Fibroblast of skin of right biceps (primary cell): Measurements from ENCODE around the gene DDX20.

Source experiments
- DNase-seq: peaks from one replicate; pipeline ENCODE4 v3.0.0-alpha.2; 2013

Gene DDX20, protein sequence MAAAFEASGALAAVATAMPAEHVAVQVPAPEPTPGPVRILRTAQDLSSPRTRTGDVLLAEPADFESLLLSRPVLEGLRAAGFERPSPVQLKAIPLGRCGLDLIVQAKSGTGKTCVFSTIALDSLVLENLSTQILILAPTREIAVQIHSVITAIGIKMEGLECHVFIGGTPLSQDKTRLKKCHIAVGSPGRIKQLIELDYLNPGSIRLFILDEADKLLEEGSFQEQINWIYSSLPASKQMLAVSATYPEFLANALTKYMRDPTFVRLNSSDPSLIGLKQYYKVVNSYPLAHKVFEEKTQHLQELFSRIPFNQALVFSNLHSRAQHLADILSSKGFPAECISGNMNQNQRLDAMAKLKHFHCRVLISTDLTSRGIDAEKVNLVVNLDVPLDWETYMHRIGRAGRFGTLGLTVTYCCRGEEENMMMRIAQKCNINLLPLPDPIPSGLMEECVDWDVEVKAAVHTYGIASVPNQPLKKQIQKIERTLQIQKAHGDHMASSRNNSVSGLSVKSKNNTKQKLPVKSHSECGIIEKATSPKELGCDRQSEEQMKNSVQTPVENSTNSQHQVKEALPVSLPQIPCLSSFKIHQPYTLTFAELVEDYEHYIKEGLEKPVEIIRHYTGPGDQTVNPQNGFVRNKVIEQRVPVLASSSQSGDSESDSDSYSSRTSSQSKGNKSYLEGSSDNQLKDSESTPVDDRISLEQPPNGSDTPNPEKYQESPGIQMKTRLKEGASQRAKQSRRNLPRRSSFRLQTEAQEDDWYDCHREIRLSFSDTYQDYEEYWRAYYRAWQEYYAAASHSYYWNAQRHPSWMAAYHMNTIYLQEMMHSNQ

DNA sequence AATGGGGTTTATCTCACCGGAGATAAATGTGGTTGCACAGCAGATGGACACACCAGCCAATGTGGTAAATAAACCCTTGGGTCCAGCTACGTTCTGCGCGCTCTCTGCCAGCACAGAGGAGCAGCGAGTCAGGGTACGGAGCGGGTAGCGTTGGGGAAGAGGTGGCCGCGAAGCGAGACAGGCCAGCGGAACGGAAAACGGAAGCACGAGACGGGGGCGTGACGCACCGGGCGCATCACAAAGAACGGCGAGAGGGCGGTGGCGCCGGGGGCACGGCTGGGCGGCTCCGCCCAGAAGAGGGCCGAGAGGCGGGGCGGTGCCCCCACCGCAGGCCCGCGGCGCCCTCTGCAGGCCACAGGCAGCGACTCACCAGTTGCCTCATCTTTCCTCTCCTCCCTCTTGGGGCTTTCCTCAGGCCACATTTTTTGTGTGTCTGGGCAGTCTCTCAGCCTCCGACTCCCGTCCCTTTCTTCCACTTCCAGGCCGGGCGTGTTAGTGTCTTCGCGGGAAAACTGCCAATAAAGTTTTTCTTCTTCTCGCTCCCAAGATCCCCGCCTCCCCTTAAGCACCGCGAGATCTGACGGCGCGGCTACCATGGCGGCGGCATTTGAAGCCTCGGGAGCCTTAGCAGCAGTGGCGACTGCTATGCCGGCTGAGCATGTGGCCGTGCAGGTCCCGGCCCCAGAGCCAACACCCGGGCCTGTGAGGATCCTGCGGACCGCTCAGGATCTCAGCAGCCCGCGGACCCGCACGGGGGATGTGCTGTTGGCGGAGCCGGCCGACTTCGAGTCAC lies at the start of gene DDX20:
Gene DDX20 (plus strand): TSS at position 571 of the 793 bp plus-strand sequence. CDS start 24 bp downstream, at position 595.
- DNase-seq: peak; percentile 98

- no peak for DNase-seq
Observed at GRCh38 chr1:111706921-111707320, 48.8 kb upstream of the DDX20 start.

DNA sequence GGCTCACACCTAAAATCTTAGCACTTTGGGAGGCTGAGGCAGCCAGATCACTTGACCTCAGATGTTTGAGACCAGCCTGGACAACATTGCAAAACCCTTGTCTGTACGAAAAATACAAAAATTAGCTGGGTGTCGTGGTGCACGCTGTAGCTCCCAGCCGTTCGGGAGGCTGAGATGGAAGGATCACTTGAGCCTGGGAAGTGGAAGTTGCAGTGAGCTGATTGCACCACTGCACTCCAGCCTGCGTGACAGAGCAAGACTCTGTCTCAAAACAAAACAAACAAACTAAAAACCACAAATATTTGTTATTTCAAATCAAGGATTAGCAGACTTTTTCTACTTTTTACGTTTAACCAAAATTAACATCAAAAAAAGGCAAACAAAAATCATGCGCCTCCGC lies 47.8 kb upstream of the DDX20 start:
- no peak for DNase-seq

- DNase-seq: no peak
Observed at GRCh38 chr1:111709986-111710385, 45.7 kb upstream of the DDX20 start.

DNA sequence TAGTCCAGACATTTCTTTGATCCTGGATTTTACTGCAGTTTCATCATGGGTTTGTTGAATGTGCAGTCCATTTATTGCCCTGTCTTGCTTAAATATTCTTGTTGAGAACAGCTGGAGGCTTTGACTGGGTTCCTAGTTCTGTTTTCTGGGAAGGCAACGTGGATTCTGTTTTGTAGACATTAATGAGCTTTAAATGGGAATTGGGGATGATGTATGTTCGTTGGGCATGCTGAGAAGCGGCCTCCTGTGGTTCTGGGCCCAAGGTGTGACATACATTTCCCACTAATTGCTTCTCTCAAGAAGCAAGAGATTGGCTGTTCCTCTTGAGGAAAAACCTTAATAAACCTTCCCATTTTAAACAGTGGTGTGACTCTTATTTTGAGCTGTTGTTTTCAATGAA lies 39.4 kb upstream of the DDX20 start:
- DNase-seq: no peak

- no peak for DNase-seq
Observed at GRCh38 chr1:111717450-111717849, 38.3 kb upstream of the DDX20 start.

GRCh38 chr1:111719135-111719534 lies 36.6 kb upstream of the DDX20 start:
- no peak for DNase-seq

DNA sequence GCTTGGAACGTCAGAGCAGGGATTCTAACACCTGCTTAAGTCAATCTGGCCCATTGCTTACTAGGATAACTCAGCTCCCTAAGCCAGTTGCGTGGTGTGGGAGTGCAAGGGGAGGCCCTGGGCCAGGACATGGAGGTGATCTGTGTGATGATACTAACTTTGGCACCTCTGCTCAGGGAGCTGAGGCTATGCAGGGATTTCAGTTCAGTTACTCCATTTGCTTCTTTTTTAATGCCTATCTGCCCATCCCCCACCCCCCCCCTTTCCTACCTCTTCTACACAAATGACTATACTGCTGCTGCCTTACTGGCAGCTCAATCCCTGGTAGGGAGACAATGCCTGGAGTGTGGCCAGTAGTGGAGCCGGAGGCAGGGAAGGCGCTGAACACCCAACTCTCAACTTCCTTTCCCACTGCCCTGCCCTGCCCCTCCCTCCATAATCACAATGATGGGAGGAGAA lies 36.0 kb upstream of the DDX20 start:
- no peak for DNase-seq

- DNase-seq: no peak
Observed at GRCh38 chr1:111720274-111720976, 35.3 kb upstream of the DDX20 start.

GRCh38 chr1:111720977-111721786 lies 34.5 kb upstream of the DDX20 start:
- DNase-seq: no peak

- no peak for DNase-seq
Observed at GRCh38 chr1:111723091-111723806, 32.5 kb upstream of the DDX20 start.

GRCh38 chr1:111723871-111724270 lies 31.8 kb upstream of the DDX20 start:
- no peak for DNase-seq

DNA sequence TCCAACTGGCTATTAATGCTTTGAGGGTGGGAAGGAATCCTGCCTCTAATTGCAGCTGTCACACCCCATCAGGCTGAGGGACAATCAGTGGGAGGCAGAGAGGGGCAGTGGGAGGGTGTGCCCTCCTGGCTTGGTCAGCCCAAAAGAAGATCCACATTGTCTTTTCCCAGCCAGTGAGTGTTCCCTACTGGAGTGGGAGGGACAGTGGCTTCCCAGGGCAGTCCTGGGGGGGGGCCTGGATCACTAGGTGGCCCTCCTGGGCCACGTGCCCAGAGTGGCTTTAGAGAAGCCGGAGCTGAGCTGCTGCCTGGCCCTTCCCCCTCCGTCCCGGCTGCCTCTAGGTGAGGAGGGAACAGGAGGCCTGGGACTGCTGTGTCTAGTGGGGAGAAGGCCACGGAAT lies 30.5 kb upstream of the DDX20 start:
- no peak for DNase-seq

DNA sequence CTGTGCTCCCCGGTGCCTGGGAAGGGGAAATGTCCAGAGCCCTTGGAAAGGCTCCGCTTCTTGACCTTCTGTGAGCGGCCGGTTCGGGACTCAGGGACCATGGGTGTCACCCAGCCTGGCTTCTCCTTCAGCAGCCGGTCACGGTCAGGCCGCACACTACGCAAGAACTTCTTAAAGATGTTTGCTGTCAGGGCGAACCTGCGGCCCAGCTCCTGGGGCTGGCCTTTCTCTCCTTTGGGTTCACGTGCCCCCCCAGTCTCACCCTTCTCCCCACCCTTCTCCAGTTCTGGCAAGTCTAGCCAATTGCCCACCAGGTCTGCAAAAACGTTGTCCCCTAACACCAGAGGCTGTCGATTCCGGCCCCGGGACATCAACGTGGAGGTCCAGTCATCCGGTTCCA lies 28.6 kb upstream of the DDX20 start:
- no peak for DNase-seq

DNA sequence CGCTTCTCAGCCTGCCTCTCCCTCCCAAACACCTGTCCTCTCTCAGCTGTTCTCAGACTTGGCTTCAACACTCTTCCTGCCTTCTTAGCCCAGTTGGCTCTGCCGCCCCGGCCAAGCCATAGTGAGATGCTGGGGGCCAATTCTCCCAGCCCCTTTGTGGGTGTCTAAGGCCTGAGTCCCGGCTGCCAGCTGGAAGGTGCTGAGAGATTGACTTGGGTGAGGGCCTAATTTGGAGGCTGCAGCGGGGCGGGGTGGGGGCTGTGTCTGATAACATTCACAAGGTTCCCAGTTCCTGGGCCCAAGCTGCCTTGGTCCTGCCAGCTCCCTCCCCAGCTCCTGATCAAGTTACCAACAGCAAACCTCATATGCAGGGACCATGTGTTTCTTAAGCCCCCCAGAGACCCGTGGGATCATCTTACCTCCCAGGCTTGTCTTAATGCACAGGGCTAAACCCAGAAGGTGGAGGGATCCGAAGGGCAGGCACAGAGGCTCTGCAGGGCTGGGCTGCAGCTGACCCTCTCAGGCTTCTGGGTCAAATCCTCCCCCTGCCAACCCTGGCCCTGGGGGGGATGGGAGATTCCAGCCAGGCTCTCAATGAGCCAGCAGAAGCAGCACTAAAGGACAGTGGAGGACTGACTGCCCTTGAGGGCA lies 26.3 kb upstream of the DDX20 start:
- no peak for DNase-seq

GRCh38 chr1:111729946-111730681 lies 25.6 kb upstream of the DDX20 start:
- DNase-seq: peak; percentile 29

DNA sequence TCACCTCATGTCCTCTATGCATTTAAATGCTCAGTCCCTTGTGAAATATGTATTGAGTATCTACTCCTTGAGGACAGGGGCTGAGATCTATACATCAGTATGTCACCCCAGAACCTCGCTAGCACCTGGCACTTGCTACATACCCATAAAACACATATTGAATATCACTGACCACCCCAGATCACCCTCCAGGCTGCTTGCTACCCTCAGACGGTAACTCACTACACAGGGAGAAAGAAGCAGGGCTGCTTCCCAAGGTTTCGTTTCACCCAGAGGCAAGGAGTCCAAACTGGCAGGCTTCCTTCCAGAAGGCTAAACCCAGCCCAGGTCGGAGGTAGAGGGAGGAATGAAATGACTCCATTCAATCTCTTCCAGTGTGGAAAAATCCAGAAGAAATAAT lies 25.0 kb upstream of the DDX20 start:
- DNase-seq: no peak

DNA sequence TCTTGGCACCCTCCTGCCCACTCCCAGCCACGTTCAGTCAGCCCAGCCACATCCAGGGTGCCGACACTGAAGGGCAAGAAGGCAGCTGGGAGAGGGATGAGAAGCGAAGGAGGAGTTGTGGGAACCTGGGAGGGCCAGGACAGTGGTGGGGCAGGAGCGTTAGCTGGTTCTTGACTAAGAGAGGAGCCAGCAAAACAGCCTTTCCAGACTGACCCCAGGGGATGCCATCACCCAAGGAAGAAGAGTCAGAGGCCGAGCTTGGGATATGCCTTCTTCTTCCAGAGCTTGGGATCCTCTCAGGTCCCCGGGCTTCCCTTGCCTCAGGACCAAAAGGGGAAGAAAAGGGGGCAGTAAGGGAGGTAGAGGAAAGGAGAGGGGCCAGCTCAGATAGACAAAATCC lies 23.7 kb upstream of the DDX20 start:
- DNase-seq: no peak

DNA sequence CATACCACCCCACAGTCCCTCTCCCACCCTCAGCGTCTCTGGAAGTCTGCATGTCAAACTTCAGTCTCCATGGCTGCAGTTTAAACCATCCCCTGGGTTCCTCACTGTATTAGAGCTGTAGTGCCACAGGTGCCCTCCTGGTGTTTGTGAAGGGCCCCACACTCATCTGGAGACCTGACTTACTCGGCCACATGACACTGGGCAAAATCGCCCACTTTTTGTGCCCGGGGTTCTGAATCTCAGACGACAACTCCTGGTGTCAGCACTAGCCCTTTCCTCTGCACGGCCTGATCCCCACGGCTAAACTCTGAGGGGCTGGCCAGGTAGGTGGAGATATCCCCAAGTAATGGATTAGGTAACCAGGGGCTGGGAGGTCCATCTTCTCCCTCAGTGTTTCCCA lies 23.0 kb upstream of the DDX20 start:
- no peak for DNase-seq
